GM20000 (cell line): Measurements from ENCODE around the gene C1QTNF8.
A peak's percentile ranks its signal among the peaks of the same experiment; 100 is the strongest.

Experiments used
- DNase-seq: peaks from one replicate; pipeline ENCODE4 v3.0.0; 2012; ENCODE audit warnings: low spot score
- TF ChIP-seq, protein P1 (sequence below): IDR thresholded peaks from 2 replicates; pipeline ENCODE4 v1.5.1; 2012; ENCODE audit warnings: mild to moderate bottlenecking, control low read depth; ENCODE audit errors: extremely low read depth, missing control alignments

C1QTNF8 gene

DNA sequence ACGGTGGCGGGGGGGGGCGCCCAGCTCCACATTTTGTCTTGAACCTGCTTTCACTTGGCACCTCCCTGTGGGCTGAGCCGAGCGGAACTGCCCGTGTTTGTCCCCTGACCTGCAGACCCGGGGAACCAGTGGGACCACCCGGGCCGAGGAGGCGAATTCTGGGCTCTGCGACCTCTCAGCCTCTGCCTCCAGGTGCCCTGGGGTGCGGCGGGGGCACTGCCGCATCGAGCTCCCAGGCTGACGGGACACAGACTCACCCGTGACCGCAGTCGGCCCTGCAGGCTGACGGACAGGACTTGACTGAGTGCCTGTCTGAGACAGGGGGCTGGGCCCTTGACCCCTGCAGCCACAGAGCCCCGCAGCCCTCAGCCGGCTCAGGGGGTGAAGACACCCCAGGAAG is 11.1 kb upstream of the C1QTNF8 start:
- TF ChIP-seq, protein P1, sequence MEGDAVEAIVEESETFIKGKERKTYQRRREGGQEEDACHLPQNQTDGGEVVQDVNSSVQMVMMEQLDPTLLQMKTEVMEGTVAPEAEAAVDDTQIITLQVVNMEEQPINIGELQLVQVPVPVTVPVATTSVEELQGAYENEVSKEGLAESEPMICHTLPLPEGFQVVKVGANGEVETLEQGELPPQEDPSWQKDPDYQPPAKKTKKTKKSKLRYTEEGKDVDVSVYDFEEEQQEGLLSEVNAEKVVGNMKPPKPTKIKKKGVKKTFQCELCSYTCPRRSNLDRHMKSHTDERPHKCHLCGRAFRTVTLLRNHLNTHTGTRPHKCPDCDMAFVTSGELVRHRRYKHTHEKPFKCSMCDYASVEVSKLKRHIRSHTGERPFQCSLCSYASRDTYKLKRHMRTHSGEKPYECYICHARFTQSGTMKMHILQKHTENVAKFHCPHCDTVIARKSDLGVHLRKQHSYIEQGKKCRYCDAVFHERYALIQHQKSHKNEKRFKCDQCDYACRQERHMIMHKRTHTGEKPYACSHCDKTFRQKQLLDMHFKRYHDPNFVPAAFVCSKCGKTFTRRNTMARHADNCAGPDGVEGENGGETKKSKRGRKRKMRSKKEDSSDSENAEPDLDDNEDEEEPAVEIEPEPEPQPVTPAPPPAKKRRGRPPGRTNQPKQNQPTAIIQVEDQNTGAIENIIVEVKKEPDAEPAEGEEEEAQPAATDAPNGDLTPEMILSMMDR, result no peak
- no peak for DNase-seq

DNA sequence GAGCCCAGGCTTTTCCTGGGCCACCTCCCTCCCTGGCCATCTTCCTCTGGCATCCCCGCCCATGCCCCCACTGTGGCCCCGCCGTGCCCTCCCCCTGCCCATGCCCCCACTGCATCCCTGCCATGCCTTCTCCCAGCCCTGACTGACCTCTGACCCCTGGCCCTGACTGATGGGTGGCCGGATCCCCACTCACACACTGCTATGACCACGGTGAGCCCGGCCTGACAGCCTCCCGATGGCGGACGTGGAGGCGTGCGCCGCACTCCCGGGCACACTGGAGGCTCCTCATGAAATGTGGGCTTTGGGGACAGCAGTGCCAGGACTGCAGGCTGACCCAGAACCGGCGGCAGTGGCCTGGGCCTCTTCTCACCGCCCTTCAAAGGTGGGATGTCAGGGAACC is 10.6 kb upstream of the C1QTNF8 start:
- no peak for DNase-seq
- TF ChIP-seq, protein P1, result no peak

DNA sequence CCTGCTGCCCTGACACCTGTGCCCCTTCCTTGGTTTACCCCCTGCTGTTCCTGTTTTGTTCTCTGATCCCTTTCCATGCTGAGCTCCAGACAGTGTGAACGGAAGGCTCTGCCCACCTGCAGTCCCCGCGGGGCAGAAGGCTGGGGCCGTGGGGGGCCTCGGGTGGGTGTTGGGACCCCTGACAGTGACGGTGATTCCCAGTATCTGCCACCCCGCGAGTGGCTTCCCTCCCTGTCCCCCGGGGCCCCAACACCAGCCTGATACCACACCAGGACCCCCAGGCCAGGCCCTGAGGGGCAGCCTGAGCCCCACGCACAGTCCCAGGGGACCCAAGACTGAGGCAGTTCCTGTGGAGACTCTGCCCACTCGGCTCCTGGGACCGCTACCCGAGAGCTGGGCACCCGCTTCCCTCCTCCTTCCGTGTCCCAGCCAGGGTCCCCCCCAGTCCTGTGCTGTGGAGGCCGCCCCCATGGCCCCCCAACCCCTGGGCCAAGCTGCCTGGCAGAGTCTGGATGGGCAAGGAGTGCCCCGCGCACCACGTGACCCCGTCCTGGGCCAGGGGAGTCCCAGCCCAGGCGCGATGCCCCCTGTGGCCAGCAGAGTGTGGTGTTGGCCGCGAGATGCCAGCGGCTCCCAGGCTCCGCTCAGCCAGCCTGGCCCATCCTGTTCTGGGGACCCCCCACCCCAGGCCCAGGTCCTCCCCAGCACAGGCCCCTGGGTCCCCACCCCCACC is 10.0 kb upstream of the C1QTNF8 start:
- TF ChIP-seq, protein P1, result peak; percentile 29
- peak; percentile 80 for DNase-seq

DNA sequence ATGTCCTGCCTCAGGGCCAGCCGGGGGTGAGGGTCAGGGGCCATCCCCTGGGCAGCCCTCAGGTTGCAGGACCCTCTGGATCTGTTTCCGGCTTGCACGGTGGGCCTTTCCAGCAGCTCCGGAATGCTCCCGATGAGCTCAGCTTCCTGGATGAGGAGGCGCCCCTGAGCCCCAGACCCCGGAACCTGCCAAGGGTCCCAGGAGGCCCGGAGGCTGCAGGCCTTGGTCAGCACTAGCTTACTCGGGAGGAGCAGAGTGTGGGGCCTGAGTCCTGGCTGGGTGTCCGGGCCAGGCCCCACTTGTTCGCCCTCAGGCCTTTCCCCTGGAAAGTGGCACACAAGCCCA is 7.6 kb upstream of the C1QTNF8 start:
- no peak for DNase-seq
- TF ChIP-seq, protein P1, result no peak

DNA sequence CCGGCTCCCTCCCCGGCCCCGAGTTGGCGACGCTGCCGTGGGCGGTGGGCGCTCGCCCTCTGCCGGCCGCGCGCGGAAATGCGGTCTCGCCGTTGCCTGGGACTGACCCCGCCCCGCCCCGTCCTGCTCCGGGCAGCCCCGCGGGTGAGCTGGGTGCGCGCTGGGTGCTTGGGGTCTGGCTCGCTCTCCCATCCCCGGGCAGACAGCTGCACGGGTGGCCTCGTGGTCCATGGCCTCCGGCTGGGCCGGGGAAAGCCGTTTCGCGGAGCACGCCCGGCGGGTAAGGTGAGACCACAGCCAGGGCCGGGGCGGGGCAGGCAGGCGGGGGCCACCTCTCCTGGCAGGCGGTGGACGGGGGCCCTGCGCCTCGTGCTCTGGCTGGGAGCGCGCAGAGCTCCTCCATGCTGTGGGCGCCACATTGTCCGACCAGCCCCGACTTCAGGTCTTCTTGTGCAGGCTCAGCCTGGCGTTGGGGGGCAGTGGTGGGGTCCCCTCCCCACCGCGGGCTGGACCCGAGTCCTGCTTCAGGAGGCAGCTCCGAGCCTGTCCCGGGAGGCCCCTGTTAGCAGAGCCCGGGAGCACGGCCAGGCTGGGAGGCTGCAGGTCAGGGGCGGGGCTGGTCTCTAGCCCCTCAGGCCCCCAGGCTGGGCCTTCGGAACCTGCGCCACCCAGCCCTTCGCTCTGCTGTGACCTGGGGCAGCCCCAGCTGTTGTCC is 7.0 kb upstream of the C1QTNF8 start:
- peak; percentile 95 for DNase-seq
- TF ChIP-seq, protein P1, result peak; percentile 95

DNA sequence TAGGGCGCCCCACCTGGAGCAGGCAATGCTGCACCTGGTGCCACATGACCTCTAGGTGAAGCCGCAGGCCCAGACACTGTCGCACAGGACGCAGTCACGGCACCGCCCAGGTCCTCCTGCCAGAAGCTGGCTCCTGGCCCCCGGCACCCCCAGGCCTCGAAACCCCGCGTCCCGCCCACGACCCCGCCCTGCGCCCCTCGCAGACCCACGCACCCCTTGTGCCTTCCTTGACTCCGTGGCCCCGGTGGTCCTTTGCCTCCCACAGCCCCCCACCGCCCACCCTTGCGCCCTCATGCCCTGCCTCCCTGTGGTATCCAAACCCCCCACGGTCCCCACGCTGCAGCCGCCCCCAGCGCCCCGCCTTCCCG is 6.3 kb upstream of the C1QTNF8 start:
- DNase-seq, result no peak
- TF ChIP-seq, protein P1, result no peak

DNA sequence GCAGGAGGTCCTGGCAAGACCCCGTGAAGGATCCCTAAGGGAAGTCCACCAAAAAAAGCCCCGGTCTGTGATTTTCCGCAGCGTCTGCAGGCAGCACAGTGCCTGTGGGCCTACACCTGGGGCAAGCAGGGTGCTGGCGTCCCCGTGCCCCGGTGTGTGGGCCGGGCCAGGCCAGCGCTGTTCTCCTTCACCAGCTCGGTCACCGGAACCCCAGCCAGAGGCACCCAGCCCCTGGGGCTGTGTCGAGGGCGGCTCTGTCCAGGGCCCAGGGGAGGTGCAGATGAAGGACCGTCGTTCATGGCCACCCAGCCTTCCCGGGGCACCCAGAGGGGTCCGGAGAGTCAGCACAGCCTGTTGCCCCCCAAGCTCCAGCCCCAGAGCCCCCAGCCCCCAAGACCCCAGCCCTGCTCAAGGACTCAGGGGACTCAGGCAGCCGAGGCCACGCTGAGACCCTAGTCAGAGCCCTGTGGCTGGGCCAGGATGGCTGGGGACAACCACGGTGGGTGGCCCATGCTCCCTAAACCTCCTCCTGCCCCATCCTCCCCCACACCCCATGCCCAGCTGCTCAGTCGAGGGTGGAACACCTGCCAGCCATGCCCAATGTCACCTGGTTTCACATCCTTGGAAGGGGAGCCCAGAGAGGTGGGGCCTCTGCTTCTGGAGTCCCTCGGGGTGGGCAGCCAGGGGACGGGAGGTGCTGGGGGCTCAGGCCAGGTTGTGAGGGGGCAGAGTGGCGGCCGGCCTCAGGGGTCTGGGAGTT is 5.7 kb upstream of the C1QTNF8 start:
- TF ChIP-seq, protein P1, result no peak

More for the DNA sequence above, 5.7 kb upstream of the C1QTNF8 start:
- DNase-seq, result no peak
